Activated CD8-positive, alpha-beta memory T cell treated with anti-CD3 and anti-CD28 coated beads, Interleukin-2, amount 50 U/mL, for 48 hours (primary cell): ENCODE data around the gene GRK4.
"Not testable (repeated sequence)": the region's sequence is repeated elsewhere in the genome, so short reads cannot be mapped to it uniquely, and the experiment has no call there.

ENCODE experiments used
- DNase-seq: peaks from one replicate; pipeline ENCODE4 v3.0.0-alpha.2; 2020

The GRK4 gene

GRCh38 chr4:2961811-2962441, 1.4 kb upstream of the GRK4 start:
- DNase-seq = peak; percentile 86

GRCh38 chr4:2962614-2963174, 677 bp upstream of the GRK4 start:
- DNase-seq = no peak

- DNase-seq = no peak
These were observed 648 bp downstream of the GRK4 start for GRCh38 chr4:2963966-2964471.

- no peak for DNase-seq
These were observed 1.4 kb downstream of the GRK4 start for GRCh38 chr4:2964706-2965258.

GRCh38 chr4:2965262-2965661, 1.9 kb downstream of the GRK4 start:
- no peak for DNase-seq

- DNase-seq = no peak
These were observed 5.0 kb downstream of the GRK4 start for GRCh38 chr4:2968381-2968780.

GRCh38 chr4:2971275-2971674, 7.9 kb downstream of the GRK4 start:
- DNase-seq = no peak

- no peak for DNase-seq
These were observed 14.1 kb downstream of the GRK4 start for GRCh38 chr4:2977211-2978088.

- DNase-seq = no peak
These were observed 18.0 kb downstream of the GRK4 start for GRCh38 chr4:2981256-2981819.

- no peak for DNase-seq
These were observed 18.6 kb downstream of the GRK4 start for GRCh38 chr4:2982012-2982411.

- not testable (repeated sequence) for DNase-seq
These were observed 20.3 kb downstream of the GRK4 start for GRCh38 chr4:2983715-2984114.

GRCh38 chr4:2991243-2991642, 27.9 kb downstream of the GRK4 start:
- DNase-seq = no peak

GRCh38 chr4:2994917-2995316, 31.5 kb downstream of the GRK4 start:
- DNase-seq = no peak

GRCh38 chr4:2995546-2996265, 32.3 kb downstream of the GRK4 start:
- no peak for DNase-seq

GRCh38 chr4:2996415-2996814, 33.0 kb downstream of the GRK4 start:
- no peak for DNase-seq

GRCh38 chr4:3007724-3008123, 44.4 kb downstream of the GRK4 start:
- DNase-seq = no peak

GRCh38 chr4:3009422-3009821, 46.1 kb downstream of the GRK4 start:
- no peak for DNase-seq

GRCh38 chr4:3010577-3010976, 47.2 kb downstream of the GRK4 start:
- no peak for DNase-seq

- no peak for DNase-seq
These were observed 47.6 kb downstream of the GRK4 start for GRCh38 chr4:3010998-3011397.

GRCh38 chr4:3011456-3012220, 48.3 kb downstream of the GRK4 start:
- DNase-seq = no peak

GRCh38 chr4:3013323-3013722, 50.0 kb downstream of the GRK4 start:
- DNase-seq = no peak

GRCh38 chr4:3013839-3014350, 50.5 kb downstream of the GRK4 start:
- no peak for DNase-seq
